Mammary epithelial cell (primary cell): ENCODE measurements around the gene DYNC1H1.

Experiments used
- CTCF ChIP-seq, 2 donors: IDR thresholded peaks in 1 of 2; conservative IDR thresholded peaks in 1 of 2; 2 replicates each; pipeline ENCODE4 v1.5.1; 2011 to 2012; ENCODE audit warnings: inconsistent platforms in 2 of 2, low read length in 2 of 2, mild to moderate bottlenecking in 2 of 2, control low read depth in 1 of 2, low read depth in 1 of 2; ENCODE audit not compliant: insufficient read depth in 1 of 2; ENCODE audit errors: extremely low read depth in 1 of 2
- EZH2 ChIP-seq: IDR thresholded peaks from 2 replicates; pipeline ENCODE4 v1.6.1; 2012; ENCODE audit warnings: low read length, inconsistent platforms, borderline replicate concordance

- no peak for TF ChIP-seq CTCF (conservative IDR thresholded peaks at IDR 0.05 in 1 of 2, IDR thresholded peaks at IDR 0.05 in 1 of 2; ENCODE audit: extremely low read depth in 1 of 2, insufficient read depth in 1 of 2, low read depth in 1 of 2, low read length in 2 of 2)
- no peak for TF ChIP-seq EZH2
These were observed 53.9 kb downstream of the DYNC1H1 start for GRCh38 chr14:102018251-102018650.
